HUES64 (cell line): ENCODE measurements around the gene RPS28.
"Not testable (repeated sequence)": the region's sequence is repeated elsewhere in the genome, so short reads cannot be mapped to it uniquely, and the experiment has no call there.

Experiments used
- H3K27ac ChIP-seq: 2 replicates; pipeline ENCODE4 v1.7.0; 2013; ENCODE audit warnings: low read depth, low read length, inconsistent platforms
- H3K27me3 ChIP-seq: 2 replicates; pipeline ENCODE4 v1.6.1; 2013; ENCODE audit warnings: mild to moderate bottlenecking, low read length; ENCODE audit not compliant: insufficient read depth
- H3K36me3 ChIP-seq: 2 replicates; pipeline ENCODE4 v1.6.1; 2013; ENCODE audit warnings: mild to moderate bottlenecking, low read length; ENCODE audit not compliant: insufficient read depth
- H3K4me1 ChIP-seq: 2 replicates; pipeline ENCODE4 v1.6.1; 2013; ENCODE audit warnings: mild to moderate bottlenecking, low read length, moderate library complexity; ENCODE audit not compliant: insufficient read depth
- H3K4me3 ChIP-seq: 2 replicates; pipeline ENCODE4 v1.5.1; 2013; ENCODE audit warnings: mild to moderate bottlenecking, low read length, moderate library complexity
- H3K9ac ChIP-seq: 2 replicates; pipeline ENCODE4 v1.6.1; 2013; ENCODE audit warnings: mild to moderate bottlenecking, low read depth, low read length
- H3K9me3 ChIP-seq: 2 replicates; pipeline ENCODE4 v1.6.1; 2013; ENCODE audit warnings: low read depth, low read length; ENCODE audit not compliant: insufficient read depth
- WGBS: fragments of 150-250, 120-280 bp; methylation state at CpG from one replicate; pipeline ENCODE4 v1.1.7; 2013; ENCODE audit warnings: missing lambda C conversion rate; 5-methylcytosine and 5-hydroxymethylcytosine counted together

The RPS28 gene

DNA sequence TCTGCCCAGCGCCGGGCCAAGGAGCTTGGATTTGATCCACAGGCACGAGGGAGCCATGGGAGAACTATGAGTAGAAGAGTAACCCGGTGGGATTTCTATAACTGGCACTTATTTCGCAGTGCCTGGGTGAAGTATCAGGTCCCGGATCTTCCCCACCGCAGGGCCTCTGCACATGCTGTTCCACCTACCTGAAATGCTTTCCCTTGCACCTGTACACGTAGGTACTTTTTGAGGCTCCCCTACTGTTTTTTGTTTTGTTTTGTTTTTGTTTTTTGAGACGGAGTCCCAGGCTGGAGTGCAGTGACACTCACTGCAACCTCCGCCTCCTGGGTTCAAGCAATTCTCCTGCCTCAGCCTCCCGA is 22.2 kb downstream of the RPS28 start:
- H3K36me3 ChIP-seq: no peaks in the 10 kb centered on the region
- peaks cover 33% of the 10 kb centered on the region for H3K27me3 ChIP-seq
- H3K9ac ChIP-seq: no peak overlapping the region
- no peaks in the 10 kb centered on the region for H3K9me3 ChIP-seq
- no peaks in the 10 kb centered on the region for H3K4me1 ChIP-seq
- no peak overlapping the region for H3K27ac ChIP-seq
- 55% methylated on average over 11 of the region's 11 CpGs for WGBS
- 0 out of 2 replicates have a peak overlapping the region, but pooled peaks have one; percentile 73 for H3K4me3 ChIP-seq

GRCh38 chr19:8349629-8350372 is 28.5 kb downstream of the RPS28 start:
- not testable (repeated sequence) for H3K27ac ChIP-seq, H3K27me3 ChIP-seq, H3K36me3 ChIP-seq, H3K4me3 ChIP-seq, H3K9ac ChIP-seq, H3K9me3 ChIP-seq
- H3K4me1 ChIP-seq: peaks cover 10% of the 10 kb centered on the region; the same call in 1 of the 2 replicates
- WGBS: 92% methylated on average over 6 of the region's 8 CpGs

- Histone ChIP-seq H3K4me1 (peaks cover 10% of the 10 kb centered on the region; the same call in 1 of the 2 replicates), H3K4me3 (peak overlapping the region; percentile 40), H3K27ac (no peak overlapping the region; the same call in 1 of the 2 replicates), H3K9ac (peak overlapping the region; percentile 36; the same call in 1 of the 2 replicates), H3K9me3 (no peaks in the 10 kb centered on the region), H3K36me3 (no peaks in the 10 kb centered on the region), H3K27me3 (no peaks in the 10 kb centered on the region)
- 26% methylated on average over 9 of the region's 10 CpGs for WGBS
These were observed 31.0 kb downstream of the RPS28 start for GRCh38 chr19:8352134-8352827.

DNA sequence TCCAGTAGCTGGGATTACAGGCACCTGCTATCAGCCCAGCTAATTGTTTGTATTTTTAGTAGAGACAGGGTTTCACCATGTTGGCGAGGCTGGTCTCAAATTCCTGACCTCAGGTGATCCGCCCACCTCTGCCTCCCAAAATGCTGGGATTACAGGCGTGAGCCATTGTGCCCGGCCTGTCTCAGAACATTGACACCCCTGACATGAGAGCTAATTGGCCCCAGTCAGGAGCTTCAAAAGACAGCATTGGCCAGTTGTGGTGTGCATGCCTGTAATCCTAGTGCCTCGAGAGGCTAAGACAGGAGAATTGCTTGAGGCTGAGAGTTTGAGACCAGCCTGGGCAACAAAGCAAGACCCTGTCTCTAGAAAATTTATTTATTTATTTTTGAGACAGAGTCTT is 31.5 kb downstream of the RPS28 start:
- not testable (repeated sequence) for H3K9me3 ChIP-seq, H3K9ac ChIP-seq, H3K27ac ChIP-seq, H3K27me3 ChIP-seq, H3K36me3 ChIP-seq
- Histone ChIP-seq H3K4me1 (peaks cover 10% of the 10 kb centered on the region; the same call in 1 of the 2 replicates), H3K4me3 (peak overlapping the region; percentile 40)
- 52% methylated on average over 5 of the region's 5 CpGs for WGBS

DNA sequence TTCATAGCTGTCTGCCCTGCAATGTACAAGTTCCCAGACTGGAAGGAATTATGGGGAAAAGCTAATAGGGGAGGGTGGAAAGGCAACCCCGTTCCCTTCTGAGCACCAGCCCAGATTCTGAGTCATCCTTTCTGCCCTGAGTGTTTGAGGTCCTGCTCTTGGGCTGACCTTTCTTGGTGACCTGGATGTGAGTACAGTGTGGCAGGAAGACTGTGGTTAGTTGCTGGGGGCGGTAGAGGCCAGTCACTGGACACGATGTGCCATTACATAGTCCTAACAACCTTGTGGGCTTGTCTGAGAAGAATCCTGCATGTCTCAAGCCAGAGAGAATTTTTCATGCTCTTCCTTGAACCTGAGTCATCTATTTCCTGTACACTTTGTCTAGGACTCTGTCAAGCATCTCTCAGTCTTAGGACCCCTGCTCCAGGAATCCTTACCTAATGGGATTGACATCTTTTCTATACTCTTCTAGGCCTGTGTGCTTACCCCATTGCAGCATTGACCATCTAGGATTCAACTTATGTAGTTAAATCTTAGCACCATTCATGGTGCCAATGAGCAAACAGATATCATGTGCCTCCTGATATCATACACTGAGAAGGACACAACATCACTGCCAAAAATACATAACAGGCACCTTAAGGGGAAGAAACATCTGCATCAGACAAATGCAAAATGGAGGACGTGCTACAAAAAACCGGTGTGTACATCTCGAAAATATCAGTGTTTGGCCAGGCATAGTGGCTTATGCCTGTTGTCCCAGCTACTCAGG is 34.5 kb downstream of the RPS28 start:
- Histone ChIP-seq H3K36me3 (no peaks in the 10 kb centered on the region), H3K27ac (no peak overlapping the region), H3K4me1 (peaks cover 10% of the 10 kb centered on the region; the same call in 1 of the 2 replicates), H3K4me3 (no peak overlapping the region), H3K9me3 (no peaks in the 10 kb centered on the region), H3K27me3 (no peaks in the 10 kb centered on the region), H3K9ac (no peak overlapping the region)
- WGBS: 86% methylated on average over 6 of the region's 6 CpGs

- Histone ChIP-seq H3K27me3 (peaks cover 5% of the 10 kb centered on the region; the same call in 1 of the 2 replicates), H3K36me3 (no peaks in the 10 kb centered on the region), H3K4me1 (peaks cover 13% of the 10 kb centered on the region; the same call in 1 of the 2 replicates), H3K27ac (no peak overlapping the region), H3K9me3 (no peaks in the 10 kb centered on the region), H3K9ac (no peak overlapping the region), H3K4me3 (no peak overlapping the region)
- WGBS: 94% methylated on average over 4 of the region's 4 CpGs
These were observed 35.8 kb downstream of the RPS28 start for GRCh38 chr19:8357007-8357521.

- Histone ChIP-seq H3K36me3 (no peaks in the 10 kb centered on the region), H3K4me1 (peaks cover 9% of the 10 kb centered on the region), H3K27me3 (peaks cover 15% of the 10 kb centered on the region), H3K9me3 (no peaks in the 10 kb centered on the region), H3K27ac (no peak overlapping the region), H3K4me3 (no peak overlapping the region), H3K9ac (no peak overlapping the region)
- 95% methylated on average over 6 of the region's 6 CpGs for WGBS
These were observed 37.7 kb downstream of the RPS28 start for GRCh38 chr19:8358948-8359347.

DNA sequence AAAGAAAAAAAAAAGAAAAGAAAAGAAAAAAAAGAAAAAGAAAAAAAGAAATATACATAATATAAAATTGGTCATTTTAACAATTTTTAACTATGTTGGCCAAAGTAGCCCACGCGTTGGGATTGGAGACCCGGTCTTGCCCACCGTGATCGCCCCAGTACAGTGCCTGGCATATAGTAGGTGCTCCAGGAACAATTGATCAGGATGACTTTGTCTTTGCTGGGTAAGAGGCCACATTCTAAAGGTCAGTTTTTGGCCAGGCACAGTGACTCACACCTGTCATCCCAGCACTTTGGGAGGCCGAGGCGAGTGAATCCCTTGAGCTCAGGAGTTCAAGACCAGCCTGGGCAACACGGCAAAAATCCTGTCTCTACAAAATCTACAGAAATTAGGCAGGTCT is 38.9 kb downstream of the RPS28 start:
- no peak overlapping the region for H3K27ac ChIP-seq
- H3K27me3 ChIP-seq: peaks cover 27% of the 10 kb centered on the region
- peaks cover 9% of the 10 kb centered on the region for H3K4me1 ChIP-seq
- no peaks in the 10 kb centered on the region for H3K9me3 ChIP-seq
- H3K36me3 ChIP-seq: no peaks in the 10 kb centered on the region
- H3K9ac ChIP-seq: no peak overlapping the region
- no peak overlapping the region for H3K4me3 ChIP-seq
- 91% methylated on average over 8 of the region's 8 CpGs for WGBS

DNA sequence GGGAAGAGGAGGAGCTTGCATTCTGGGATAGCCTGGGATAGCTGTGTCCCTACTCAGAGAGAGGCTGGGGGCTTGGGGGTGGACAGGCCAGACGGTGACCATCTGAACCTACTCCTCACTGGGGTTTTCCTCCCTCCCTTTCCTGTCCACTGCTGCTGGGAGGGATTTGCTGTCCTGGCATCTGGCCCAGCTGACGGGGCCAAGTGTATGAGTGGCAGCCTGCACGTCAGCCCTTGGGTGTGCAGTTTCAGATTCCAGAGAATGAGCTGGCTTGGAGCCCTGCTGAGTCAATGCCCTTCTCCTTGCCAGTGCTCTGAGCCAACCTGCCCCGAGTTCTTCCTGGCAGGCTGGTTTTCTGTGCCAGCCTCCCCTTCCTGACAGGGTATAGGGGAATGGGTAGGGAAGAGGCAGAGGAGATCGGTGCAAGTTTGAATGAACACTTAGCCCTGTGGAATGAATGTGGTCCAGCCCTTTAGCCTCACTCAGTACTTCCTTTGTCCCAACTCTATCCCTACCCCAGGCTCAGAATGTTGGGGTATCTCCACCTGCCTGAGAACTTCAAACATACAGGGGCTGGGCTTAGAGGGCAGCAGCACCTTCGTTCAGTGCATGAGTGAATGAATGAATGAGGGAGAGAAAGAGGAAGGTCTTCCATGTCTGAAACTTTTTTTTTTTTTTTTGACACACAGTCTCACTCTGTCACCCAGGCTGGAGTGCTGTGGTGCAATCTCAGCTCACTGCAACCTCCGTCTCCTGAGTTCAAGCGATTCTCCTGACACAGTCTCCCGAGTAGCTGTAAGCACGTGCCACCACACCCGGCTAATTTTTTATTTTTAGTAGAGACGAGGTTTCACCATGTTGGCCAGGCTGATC is 40.9 kb downstream of the RPS28 start:
- Histone ChIP-seq H3K9me3 (no peaks in the 10 kb centered on the region), H3K27ac (no peak overlapping the region), H3K9ac (no peak overlapping the region), H3K4me1 (peaks cover 17% of the 10 kb centered on the region), H3K4me3 (no peak overlapping the region), H3K27me3 (peaks cover 33% of the 10 kb centered on the region), H3K36me3 (no peaks in the 10 kb centered on the region)
- WGBS: 91% methylated on average over 11 of the region's 12 CpGs
